AG09319 (cell line): ENCODE results near the gene DRG2.

ENCODE experiments used
- DNase-seq: peaks from one replicate; pipeline ENCODE4 v3.0.0-alpha.2; 2010; ENCODE audit warnings: low read depth; ENCODE audit errors: extremely low read depth
- TF ChIP-seq, protein P1 (sequence below): IDR thresholded peaks from 2 replicates; pipeline ENCODE4 v1.5.1; 2011; ENCODE audit warnings: low read depth, mild to moderate bottlenecking, inconsistent platforms, low read length, moderate library complexity

Gene DRG2

DNA sequence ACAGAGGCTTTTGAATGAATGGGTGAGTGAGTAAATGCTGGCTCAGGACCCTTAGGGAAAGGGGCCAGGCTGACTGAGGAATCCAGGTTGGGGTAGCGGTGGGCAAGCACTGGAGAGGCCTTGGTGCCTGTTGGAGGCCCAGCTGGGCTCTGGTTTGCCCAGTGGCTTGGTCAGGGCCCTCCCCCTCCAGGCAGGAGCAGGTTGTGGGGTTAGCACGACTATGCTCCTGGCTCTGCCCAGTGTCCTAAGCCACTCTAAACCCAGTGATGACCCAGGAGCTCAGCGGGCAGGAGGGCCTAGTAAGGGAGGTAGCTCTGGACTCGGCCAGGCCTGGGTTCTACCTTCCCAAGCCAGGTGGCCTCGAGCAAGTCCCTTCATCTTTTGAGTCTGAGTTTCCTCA is 28.3 kb downstream of the DRG2 start:
- TF ChIP-seq, protein P1, sequence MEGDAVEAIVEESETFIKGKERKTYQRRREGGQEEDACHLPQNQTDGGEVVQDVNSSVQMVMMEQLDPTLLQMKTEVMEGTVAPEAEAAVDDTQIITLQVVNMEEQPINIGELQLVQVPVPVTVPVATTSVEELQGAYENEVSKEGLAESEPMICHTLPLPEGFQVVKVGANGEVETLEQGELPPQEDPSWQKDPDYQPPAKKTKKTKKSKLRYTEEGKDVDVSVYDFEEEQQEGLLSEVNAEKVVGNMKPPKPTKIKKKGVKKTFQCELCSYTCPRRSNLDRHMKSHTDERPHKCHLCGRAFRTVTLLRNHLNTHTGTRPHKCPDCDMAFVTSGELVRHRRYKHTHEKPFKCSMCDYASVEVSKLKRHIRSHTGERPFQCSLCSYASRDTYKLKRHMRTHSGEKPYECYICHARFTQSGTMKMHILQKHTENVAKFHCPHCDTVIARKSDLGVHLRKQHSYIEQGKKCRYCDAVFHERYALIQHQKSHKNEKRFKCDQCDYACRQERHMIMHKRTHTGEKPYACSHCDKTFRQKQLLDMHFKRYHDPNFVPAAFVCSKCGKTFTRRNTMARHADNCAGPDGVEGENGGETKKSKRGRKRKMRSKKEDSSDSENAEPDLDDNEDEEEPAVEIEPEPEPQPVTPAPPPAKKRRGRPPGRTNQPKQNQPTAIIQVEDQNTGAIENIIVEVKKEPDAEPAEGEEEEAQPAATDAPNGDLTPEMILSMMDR = no peak

DNA sequence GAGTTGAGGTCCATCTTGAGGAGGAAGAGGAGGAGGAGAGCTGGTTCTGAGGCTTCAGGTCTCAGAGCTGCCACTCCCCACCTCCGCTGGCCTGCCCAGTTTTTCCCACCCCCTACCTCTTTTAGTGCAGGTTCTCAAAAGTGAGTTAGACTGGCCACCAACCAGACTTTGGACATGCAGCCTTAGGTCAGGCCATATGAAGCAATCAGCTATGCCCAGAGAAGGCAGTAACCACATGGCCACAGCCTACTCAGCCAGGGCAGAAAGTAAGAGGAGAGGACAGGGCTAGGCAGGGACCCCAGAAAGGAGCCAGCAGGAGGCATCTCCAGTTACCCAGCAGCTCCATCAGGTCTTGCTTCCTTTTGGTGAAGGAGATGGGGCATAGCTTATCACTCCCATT is 29.8 kb downstream of the DRG2 start:
- TF ChIP-seq, protein P1 = no peak
- no peak for DNase-seq

More for the DNA sequence above, 28.3 kb downstream of the DRG2 start:
- no peak for DNase-seq

DNA sequence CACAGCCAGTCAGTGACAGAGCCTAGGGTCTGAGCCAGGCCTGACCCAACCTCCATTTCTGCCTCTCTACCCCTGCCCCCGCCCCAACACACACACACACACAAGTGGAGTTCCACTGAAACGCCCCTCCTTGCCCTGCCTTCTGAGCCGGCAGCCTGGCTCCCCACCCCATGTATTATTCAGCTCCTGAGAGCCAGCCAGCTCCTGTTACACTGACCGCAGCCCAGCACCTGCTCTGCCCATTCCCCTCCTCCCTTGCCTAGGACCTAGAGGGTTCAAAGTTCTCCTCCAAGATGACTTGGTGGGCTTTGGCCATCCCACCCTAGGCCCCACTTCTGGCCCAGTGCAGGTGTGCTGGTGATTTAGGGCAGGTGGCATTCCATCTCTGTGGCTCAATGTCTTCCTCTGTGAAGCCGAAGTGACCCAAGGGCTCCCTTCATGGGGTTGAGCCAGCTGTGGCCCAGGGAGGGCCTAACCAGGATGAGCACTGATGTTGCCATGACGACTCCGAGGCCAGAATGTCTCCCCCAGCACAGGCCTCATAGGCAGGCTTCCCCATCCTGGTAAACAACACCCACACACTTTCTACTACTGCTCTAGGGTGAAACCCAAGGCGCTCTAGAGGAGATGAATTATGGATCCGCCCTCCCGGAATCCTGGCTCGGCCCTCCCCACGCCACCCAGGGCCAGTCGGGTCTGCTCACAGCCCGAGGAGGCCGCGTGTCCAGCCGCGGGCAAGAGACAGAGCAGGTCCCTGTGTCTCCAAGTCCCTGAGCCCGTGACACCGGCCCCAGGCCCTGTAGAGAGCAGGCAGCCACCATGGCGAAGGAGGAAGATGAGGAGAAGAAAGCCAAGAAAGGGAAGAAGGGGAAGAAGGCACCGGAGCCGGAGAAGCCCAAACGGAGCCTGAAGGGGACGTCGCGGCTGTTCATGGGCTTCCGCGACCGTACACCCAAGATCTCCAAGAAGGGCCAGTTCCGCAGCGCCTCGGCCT is 30.5 kb downstream of the DRG2 start:
- DNase-seq = no peak
- TF ChIP-seq, protein P1 = no peak

DNA sequence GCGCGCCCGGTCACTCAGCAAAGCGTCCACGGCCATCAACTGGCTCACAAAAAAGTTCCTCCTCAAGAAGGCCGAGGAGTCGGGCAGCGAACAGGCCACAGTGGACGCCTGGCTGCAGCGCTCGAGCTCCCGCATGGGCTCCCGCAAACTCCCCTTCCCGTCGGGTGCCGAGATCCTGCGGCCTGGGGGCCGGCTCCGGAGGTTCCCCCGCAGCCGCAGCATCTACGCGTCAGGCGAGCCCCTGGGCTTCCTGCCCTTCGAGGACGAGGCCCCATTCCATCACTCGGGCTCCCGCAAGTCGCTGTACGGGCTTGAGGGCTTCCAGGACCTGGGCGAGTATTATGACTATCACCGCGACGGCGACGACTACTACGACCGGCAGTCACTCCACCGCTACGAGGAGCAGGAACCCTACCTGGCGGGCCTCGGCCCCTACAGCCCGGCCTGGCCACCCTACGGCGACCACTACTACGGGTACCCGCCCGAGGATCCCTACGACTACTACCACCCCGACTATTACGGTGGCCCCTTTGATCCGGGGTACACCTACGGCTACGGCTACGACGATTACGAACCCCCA is 31.5 kb downstream of the DRG2 start:
- TF ChIP-seq, protein P1 = no peak
- no peak for DNase-seq

DNA sequence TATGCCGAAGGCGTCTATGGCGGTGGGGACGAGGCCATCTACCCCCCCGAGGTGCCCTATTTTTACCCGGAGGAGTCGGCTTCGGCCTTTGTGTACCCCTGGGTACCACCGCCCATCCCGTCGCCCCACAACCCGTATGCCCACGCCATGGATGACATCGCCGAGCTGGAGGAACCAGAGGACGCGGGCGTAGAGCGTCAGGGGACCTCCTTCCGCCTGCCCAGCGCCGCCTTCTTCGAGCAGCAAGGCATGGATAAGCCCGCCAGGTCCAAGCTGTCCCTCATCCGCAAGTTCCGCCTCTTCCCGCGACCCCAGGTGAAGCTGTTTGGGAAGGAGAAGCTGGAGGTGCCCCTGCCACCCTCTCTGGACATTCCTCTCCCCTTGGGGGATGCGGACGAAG is 32.2 kb downstream of the DRG2 start:
- TF ChIP-seq, protein P1 = no peak
- no peak for DNase-seq

DNA sequence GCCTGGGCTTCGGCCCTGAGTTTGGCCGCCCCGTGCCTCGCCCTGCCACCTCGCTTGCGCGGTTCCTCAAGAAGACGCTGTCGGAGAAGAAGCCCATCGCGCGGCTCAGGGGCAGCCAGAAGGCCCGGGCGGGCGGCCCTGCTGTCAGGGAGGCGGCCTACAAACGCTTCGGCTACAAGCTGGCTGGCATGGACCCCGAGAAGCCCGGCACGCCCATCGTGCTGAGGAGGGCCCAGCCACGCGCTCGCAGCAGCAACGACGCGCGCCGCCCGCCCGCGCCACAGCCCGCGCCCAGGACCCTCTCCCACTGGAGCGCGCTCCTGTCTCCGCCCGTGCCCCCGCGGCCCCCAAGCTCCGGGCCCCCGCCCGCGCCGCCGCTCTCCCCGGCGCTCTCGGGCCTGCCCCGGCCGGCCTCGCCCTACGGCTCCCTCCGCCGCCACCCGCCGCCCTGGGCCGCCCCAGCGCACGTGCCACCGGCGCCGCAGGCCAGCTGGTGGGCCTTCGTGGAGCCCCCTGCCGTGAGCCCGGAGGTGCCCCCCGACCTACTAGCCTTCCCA is 32.8 kb downstream of the DRG2 start:
- no peak for DNase-seq
- TF ChIP-seq, protein P1 = no peak
